IPS-11a (cell line): ENCODE measurements around the gene FOXO1.

Experiments
- H3K4me3 ChIP-seq: one replicate; pipeline ENCODE4 v1.5.1; 2013; ENCODE audit warnings: low read depth, low read length, control low read depth

FOXO1 gene

GRCh38 chr13:40582531-40582930 is 83.9 kb downstream of the FOXO1 start:
- no peak overlapping the region for H3K4me3 ChIP-seq

DNA sequence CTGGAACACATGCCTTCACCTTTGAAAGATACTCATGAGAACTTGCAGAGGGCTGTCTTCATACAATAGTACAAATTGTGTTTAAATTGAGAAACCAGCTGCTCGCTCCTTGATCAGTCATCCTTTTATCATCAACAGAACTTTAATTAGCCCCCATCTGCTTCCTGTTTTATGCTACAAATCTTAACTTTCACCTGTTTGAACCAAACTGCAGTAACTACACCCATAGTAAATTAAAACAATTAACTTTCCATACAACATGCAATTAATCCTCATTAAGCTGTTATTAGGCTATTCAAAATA is 85.2 kb downstream of the FOXO1 start:
- no peak overlapping the region for H3K4me3 ChIP-seq

GRCh38 chr13:40580566-40581276 is 85.7 kb downstream of the FOXO1 start:
- no peak overlapping the region for H3K4me3 ChIP-seq

DNA sequence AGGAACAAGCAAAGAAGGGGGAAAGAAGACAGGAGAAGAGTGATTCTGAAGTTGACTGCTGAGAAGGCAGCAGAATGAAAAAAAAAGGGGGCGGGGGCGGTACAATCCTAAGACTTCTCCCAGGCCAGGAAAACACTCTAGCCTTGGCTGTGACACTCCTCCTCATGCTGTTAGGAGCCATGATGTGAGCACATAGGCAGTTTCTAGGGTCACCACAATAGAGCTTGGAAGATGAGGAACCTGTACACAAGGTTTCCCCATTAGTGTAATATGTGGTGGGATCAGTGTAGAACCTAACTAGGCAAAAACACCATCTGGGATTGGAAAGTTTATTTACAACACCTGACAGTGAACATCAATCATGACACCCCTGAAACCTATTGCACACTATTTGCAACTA is 86.9 kb downstream of the FOXO1 start:
- no peak overlapping the region for H3K4me3 ChIP-seq

GRCh38 chr13:40578055-40578454 is 88.4 kb downstream of the FOXO1 start:
- no peak overlapping the region for H3K4me3 ChIP-seq

DNA sequence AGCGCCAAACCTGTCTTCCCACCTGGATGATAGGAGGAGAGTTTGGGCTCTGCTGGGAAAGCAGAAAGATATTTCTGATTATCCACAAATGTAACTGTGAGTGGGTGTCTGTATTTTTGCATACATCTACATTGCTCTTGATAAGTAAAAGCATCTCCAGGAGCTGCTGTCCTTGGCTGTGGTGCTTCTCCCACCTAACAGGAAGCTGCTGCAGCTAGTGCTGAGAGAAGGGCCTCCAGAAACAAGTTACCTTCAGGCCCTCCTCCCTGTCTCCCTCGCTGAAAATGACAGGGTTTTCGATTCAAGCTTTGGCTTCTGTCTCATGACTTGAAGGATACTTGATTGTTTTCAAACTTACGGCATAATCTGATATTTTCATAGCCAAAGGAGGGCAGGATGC is 90.1 kb downstream of the FOXO1 start:
- H3K4me3 ChIP-seq = no peak overlapping the region

- H3K4me3 ChIP-seq = no peak overlapping the region
These were observed 93.5 kb downstream of the FOXO1 start for GRCh38 chr13:40572961-40573360.

GRCh38 chr13:40571338-40571963 is 95.0 kb downstream of the FOXO1 start:
- H3K4me3 ChIP-seq = no peak overlapping the region

- H3K4me3 ChIP-seq = no peak overlapping the region
These were observed 95.5 kb downstream of the FOXO1 start for GRCh38 chr13:40570930-40571329.

GRCh38 chr13:40569024-40569350 is 97.5 kb downstream of the FOXO1 start:
- no peak overlapping the region for H3K4me3 ChIP-seq

- H3K4me3 ChIP-seq = no peak overlapping the region
These were observed 98.0 kb downstream of the FOXO1 start for GRCh38 chr13:40568246-40569023.

- H3K4me3 ChIP-seq = no peak overlapping the region
These were observed 99.6 kb downstream of the FOXO1 start for GRCh38 chr13:40566811-40567210.

DNA sequence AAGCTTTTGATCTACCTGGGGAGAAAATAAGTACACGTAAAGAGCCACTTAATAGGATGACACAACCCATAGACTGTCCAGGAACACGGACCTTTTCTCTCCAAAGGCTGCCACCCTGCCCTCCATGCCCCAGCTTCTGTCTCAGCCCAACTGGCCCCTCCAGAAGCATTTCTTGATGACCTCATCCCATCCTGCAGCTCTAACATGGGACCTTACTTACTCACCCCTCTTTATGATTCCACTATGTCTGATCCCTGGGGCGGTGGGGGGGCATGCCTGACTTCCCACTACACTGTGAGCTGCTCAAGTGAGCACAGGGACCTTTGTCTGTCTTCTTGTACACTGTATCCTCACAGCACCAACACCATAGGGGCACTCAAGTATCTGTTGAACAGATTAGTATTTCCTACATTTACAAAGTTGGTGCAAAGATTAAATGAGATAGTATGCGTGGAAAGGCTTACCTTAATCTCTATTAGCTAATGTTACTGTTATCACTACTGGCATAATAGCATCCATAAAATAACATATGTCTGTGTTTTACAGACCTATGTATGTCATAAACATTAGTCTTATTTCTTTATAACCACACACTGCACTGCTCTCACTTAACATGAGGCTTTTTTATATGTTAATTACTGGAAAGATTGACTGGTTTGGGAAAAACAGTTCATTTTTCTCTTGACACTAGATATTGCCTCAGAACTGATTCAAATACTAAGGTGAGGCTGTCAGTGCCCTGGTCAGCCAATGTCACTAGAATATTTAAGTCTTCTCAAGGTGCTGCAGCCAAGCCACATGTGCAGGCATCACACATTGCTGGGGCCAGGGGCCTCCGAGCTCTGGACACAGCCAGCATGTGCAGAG is 100.9 kb downstream of the FOXO1 start:
- H3K4me3 ChIP-seq = no peak overlapping the region

GRCh38 chr13:40564342-40565001 is 102.0 kb downstream of the FOXO1 start:
- no peak overlapping the region for H3K4me3 ChIP-seq

DNA sequence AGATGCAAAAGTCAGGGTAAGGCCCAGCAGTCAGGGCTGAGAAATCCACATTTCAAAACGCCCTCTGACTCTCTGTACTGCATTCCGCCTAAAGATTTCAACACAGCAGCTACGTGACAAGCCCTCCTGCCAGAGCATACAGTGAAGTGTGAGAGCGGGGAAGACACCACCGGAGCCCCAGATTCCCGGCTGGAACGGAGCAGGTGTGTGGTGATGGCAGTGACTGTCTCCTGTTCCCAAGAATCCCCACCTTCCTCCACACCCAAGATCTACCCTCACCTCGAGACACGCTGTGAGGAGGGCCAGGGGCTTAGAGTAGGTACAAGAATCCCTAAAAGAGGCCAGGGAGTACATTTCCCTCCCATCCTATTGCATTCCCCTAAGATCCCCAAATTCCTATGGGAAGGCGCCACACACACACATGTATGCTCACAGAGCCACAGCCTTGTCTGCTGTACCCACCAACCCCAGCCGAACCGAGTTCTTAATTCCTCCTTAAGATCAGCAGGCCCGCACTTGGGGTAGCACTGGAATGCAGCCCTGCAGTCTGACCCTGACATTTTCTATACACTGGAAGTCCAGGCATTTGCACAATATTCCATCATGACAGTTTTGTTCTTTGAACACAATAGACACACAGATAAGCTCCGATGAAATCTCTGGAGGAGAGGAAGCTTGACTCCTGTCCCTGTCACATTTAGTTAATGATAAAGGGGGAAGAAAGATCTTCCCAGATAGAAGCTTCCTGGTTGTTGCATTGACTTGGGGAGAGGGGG is 102.9 kb downstream of the FOXO1 start:
- no peak overlapping the region for H3K4me3 ChIP-seq

DNA sequence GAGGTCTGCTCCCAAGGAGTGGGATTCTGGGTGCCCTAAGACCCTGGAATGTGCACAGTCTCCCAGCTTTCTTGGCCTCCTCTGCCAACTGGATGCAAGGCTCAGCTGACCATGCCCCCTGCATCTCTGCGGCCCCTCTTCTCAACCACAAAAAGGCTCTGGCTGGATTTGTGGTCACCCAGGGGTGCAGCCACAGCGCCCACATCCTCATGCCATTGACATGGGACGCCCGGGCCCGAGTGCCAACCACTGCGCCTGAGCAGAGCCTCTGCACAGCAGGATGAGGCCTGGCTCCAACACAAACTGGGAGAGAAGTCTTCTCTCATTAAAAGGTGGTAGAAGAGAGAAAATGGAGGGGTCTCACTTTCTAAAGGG is 103.5 kb downstream of the FOXO1 start:
- no peak overlapping the region for H3K4me3 ChIP-seq

GRCh38 chr13:40559915-40560314 is 106.5 kb downstream of the FOXO1 start:
- no peak overlapping the region for H3K4me3 ChIP-seq

DNA sequence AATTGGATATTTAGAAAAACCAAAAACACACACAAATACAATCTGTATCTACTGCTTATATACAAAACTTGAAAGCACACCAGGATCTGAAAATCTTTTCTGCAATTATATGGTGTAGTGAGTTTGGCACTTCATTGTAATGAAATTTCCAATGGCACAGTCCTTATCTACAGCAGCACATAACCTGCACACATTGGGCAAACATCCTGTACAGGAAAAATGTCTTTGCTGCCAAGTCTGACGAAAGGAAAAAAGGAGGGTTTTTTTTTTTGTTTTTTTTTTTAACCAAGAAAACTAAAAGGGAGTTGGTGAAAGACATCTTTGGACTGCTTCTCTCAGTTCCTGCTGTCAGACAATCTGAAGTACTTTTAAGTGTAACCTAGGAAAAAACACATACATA is 107.8 kb downstream of the FOXO1 start:
- H3K4me3 ChIP-seq = no peak overlapping the region

DNA sequence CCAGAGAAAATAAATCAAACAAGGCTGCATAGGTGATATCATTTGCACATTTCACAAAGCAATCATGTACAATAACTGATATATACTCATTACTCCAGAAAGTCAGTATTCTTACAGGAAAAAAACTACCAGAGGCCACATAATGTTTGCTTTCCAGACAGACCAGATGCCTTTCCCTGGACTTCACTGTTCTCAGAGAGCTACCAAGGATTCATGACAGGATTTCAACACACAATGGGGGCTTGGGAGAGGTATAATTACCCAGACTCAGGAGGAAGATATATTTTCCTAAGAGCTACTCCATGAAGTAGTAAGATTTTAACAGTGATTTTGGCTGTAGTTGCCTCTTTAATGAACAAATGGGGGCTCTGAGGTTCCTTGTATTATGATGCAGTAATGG is 110.0 kb downstream of the FOXO1 start:
- H3K4me3 ChIP-seq = no peak overlapping the region

GRCh38 chr13:40553356-40553755 is 113.1 kb downstream of the FOXO1 start:
- no peak overlapping the region for H3K4me3 ChIP-seq
